ENCODE results near the gene CACNB4.

Gene CACNB4

DNA sequence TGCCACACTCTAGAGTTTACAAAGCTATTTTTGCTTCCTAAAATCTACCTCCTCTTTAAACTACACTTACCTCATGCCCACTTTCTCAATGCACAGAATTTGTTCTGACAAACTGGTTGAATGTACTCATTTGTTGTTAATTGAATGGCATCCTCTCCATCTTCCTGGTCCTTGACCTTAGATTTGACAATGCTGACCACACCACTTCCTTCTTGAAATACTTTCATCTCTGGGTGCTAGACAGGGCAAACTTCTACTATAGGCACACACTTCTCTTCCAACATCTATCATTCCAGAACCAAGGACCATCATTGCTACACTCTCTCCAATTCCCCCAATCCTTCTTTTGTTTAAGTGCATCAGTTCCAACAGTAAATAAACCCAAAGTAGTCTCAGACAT lies 292.9 kb downstream of the CACNB4 start:
- Histone ChIP-seq H3K27me3 (ENCODE audit: insufficient read depth, low read depth, severe bottlenecking) (no peaks in the 10 kb centered on the region), H3K36me3 (peaks cover 45% of the 10 kb centered on the region), H3K4me3 (ENCODE audit: low read depth, low read length) (no peak overlapping the region), H3K27ac (no peak overlapping the region), H3K9me3 (ENCODE audit: severe bottlenecking) (no peaks in the 10 kb centered on the region)
- DNase-seq = no peak
- TF ChIP-seq, protein P1, sequence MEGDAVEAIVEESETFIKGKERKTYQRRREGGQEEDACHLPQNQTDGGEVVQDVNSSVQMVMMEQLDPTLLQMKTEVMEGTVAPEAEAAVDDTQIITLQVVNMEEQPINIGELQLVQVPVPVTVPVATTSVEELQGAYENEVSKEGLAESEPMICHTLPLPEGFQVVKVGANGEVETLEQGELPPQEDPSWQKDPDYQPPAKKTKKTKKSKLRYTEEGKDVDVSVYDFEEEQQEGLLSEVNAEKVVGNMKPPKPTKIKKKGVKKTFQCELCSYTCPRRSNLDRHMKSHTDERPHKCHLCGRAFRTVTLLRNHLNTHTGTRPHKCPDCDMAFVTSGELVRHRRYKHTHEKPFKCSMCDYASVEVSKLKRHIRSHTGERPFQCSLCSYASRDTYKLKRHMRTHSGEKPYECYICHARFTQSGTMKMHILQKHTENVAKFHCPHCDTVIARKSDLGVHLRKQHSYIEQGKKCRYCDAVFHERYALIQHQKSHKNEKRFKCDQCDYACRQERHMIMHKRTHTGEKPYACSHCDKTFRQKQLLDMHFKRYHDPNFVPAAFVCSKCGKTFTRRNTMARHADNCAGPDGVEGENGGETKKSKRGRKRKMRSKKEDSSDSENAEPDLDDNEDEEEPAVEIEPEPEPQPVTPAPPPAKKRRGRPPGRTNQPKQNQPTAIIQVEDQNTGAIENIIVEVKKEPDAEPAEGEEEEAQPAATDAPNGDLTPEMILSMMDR (IDR thresholded peaks at IDR 0.05; ENCODE audit: low read depth, low read length) = no peak

DNA sequence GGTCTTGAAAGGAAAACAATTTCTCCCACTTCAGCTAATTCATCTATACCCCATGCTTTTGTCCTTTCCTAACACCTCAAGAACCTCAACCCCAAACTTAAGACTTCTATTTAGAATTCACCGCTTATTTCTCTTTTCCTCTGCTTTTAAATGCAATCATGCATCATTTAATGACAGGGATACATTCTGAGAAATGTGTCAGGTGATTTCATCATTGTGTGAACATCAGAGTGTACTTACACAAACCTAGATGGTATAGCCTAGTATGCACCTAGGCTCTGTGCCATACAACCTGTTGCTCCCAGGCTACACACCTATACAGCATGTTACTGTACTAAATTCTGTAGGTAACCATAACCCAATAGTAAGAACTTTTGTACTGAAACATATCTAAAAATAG lies 293.5 kb downstream of the CACNB4 start:
- H3K36me3 ChIP-seq = peaks cover 41% of the 10 kb centered on the region
- H3K4me3 ChIP-seq (ENCODE audit: low read depth, low read length) = no peak overlapping the region
- DNase-seq = no peak
- TF ChIP-seq, protein P1 (IDR thresholded peaks at IDR 0.05; ENCODE audit: low read depth, low read length) = no peak
- no peaks in the 10 kb centered on the region for H3K9me3 ChIP-seq (ENCODE audit: severe bottlenecking)
- no peak overlapping the region for H3K27ac ChIP-seq
- H3K27me3 ChIP-seq (ENCODE audit: insufficient read depth, low read depth, severe bottlenecking) = no peaks in the 10 kb centered on the region

DNA sequence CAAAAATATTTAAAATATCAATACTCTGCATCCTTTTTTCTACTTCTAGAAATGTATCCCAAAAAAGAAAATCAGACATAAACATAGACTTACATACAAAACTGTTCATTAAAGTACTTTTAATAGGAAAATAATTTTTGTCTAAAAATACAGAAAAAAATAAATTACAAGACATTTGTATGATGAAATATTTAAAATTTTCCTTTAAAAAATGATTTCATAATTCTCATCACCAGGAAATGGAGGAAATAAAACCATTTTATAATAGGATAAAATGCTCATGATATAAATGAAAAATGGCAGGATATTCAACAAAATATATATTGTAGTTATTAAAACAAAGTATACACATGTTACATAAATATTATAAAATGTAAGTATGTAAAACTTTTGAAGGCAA lies 295.0 kb downstream of the CACNB4 start:
- no peak overlapping the region for H3K4me3 ChIP-seq (ENCODE audit: low read depth, low read length)

DNA sequence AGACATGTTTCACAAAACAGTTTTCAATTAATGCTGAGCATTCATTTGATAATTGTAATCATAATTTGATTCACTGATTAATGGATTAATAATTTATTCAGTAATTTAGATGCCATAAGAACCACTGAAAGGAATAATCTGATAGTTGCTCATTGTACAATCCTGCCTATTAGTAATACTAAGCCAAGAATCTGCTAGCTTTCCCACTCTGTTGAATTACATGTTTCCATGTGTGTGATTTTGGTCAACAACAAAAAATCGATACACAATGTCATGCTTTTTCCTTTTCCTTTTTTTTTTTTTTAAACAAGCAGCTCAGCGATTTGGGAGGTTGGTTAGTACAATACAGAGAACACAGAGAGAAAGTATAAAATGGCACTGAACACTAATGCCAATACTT lies 296.5 kb downstream of the CACNB4 start:
- no peaks in the 10 kb centered on the region for H3K27me3 ChIP-seq (ENCODE audit: insufficient read depth, low read depth, severe bottlenecking)
- TF ChIP-seq, protein P1 (IDR thresholded peaks at IDR 0.05; ENCODE audit: low read depth, low read length) = no peak
- DNase-seq = no peak
- no peaks in the 10 kb centered on the region for H3K9me3 ChIP-seq (ENCODE audit: severe bottlenecking)
- H3K27ac ChIP-seq = no peak overlapping the region
- H3K36me3 ChIP-seq = peaks cover 32% of the 10 kb centered on the region
- H3K4me3 ChIP-seq (ENCODE audit: low read depth, low read length) = no peak overlapping the region

More for the DNA sequence above, 295.0 kb downstream of the CACNB4 start:
- DNase-seq = no peak
- no peaks in the 10 kb centered on the region for H3K9me3 ChIP-seq (ENCODE audit: severe bottlenecking)
- no peak overlapping the region for H3K27ac ChIP-seq
- H3K27me3 ChIP-seq (ENCODE audit: insufficient read depth, low read depth, severe bottlenecking) = no peaks in the 10 kb centered on the region
- TF ChIP-seq, protein P1 (IDR thresholded peaks at IDR 0.05; ENCODE audit: low read depth, low read length) = no peak
- H3K36me3 ChIP-seq = peaks cover 38% of the 10 kb centered on the region

DNA sequence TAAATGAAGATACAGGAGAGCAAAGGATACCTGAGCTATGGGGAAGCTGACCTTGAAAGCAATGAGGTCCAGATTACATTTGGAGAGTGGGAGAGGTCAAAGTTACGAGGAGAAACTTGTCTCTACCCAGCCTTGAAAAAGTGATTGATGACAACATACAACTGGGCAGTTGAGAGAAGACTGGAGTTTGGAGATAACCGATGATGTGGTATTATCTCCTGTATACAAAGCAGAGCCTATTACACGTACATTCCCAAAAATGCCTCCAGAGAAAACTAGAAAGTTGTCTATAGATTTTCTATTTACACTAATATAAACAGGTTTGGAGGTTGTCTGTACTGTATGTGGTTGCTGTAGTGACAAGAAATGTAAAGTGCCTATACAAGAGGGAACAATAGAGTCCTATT lies 299.0 kb downstream of the CACNB4 start:
- Histone ChIP-seq H3K4me3 (ENCODE audit: low read depth, low read length) (no peak overlapping the region), H3K27me3 (ENCODE audit: insufficient read depth, low read depth, severe bottlenecking) (no peaks in the 10 kb centered on the region), H3K9me3 (ENCODE audit: severe bottlenecking) (no peaks in the 10 kb centered on the region), H3K36me3 (peaks cover 13% of the 10 kb centered on the region), H3K27ac (no peak overlapping the region)
- TF ChIP-seq, protein P1 (IDR thresholded peaks at IDR 0.05; ENCODE audit: low read depth, low read length) = no peak
- DNase-seq = no peak

DNA sequence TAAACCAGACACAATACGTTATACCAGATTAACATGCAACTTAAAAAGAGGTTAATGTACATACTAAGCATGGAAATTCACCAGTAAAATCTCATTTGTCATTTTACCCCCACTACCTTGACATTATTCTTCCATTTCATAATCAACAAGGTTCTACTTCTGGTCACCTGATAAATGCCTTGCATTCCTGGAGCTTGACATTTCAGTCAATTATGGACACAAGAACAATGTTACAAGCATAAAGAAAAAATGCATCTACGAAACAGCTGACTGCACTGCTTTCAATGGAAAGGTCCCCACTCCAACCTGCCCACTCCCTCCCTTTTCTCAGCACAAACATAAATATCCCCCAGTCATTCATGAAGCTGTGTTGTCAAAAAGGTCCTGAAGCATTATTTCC lies 302.1 kb downstream of the CACNB4 start:
- Histone ChIP-seq H3K4me3 (ENCODE audit: low read depth, low read length) (no peak overlapping the region), H3K36me3 (no peaks in the 10 kb centered on the region), H3K27ac (no peak overlapping the region), H3K27me3 (ENCODE audit: insufficient read depth, low read depth, severe bottlenecking) (no peaks in the 10 kb centered on the region), H3K9me3 (ENCODE audit: severe bottlenecking) (no peaks in the 10 kb centered on the region)
- no peak for DNase-seq
- TF ChIP-seq, protein P1 (IDR thresholded peaks at IDR 0.05; ENCODE audit: low read depth, low read length) = no peak

Data from WERI-Rb-1 (cell line).